GM13976 (cell line): ENCODE data around the gene CEP63.

Experiments used
- DNase-seq: peaks from one replicate; pipeline ENCODE4 v3.0.0; 2012; ENCODE audit warnings: low spot score
- CTCF ChIP-seq: IDR thresholded peaks from 2 replicates; pipeline ENCODE4 v1.5.1; 2012; ENCODE audit warnings: borderline replicate concordance, mild to moderate bottlenecking; ENCODE audit not compliant: insufficient read depth; ENCODE audit errors: extremely low read depth, missing control alignments, control extremely low read depth
- in situ Hi-C: fragments of 300-500 bp; cut with MboI; formaldehyde crosslinking; loops from one replicate; pipeline ENCODE4 v1.12.0; 2022; ENCODE audit warnings: low sequenced_read_pairs, mixed read lengths, inconsistent platforms; ENCODE audit not compliant: unreplicated experiment

CEP63 gene

GRCh38 chr3:134482622-134483021 is 3.2 kb upstream of the CEP63 start:
- TF ChIP-seq CTCF = no peak
- in situ Hi-C loops = no loop called here

DNA sequence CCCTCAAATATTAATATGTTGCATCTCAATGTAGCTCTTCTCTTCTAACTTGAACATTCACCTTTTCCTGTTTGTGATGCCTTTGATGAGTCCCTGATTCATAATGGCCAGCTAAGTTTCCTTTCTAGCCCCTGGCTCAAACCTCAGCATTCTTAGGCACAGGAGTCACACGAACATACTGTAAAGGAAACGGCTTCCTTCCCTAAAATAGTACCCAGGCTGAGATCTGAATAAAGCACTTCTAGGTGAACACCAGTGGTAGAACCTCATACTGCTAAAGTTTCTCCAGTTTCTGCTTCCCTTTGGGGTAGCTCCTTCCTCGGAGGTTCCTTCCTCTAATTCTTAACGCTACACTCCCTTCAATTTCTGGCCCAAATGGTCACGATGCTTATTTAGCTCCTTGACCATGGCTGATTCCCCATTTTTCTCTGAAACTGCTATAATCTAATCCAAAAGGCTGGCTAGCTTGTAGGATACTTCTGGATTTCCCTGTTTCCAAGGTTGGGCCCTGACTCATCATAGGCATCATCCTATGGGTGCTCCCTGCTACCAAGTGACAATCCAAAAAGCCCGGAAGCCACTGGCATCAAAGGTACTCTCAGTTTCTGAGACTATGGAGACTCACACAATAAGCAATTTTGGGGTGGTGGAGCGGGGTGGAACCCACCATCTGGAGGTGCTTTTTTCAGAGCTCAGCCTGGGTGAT is 2.5 kb upstream of the CEP63 start:
- no peak for DNase-seq
- TF ChIP-seq CTCF = no peak
- in situ Hi-C loops = no loop called here

More at GRCh38 chr3:134482622-134483021, 3.2 kb upstream of the CEP63 start:
- no peak for DNase-seq

DNA sequence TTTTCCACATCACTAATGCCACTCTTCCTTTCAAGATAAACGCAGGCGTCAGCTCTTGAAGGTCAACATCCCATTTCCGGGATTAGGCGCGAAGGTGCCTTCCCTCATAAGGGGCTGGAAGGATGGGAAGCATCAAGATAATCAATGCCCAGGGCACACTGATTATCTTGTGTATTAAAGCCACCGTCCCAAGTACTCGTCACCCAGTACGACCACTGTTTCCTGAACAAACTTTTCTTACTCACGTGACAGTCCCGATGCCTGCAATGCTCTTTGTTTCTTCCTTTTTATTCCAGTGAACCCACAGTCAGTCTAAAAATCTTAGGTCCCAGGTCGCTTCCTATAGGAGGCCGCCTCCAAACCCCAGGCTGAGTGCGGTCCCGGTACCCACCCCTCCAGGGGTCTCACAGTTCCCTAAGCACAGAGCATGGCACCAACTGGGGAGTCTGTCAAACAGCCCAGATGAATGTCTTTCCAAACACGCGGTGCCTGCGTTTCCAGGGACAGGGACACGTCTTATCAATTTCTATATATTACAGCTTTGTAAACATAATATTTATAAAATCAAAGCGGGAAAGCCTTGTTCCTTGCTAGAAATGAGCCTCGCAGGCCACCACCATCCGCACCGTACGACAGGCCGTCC is 661 bp upstream of the CEP63 start:
- TF ChIP-seq CTCF = no peak
- in situ Hi-C loops = no loop called here
- peak; percentile 50 for DNase-seq

- in situ Hi-C loops = no loop called here
- no peak for DNase-seq
- TF ChIP-seq CTCF = no peak
Measured at GRCh38 chr3:134486577-134487041, 752 bp downstream of the CEP63 start.

DNA sequence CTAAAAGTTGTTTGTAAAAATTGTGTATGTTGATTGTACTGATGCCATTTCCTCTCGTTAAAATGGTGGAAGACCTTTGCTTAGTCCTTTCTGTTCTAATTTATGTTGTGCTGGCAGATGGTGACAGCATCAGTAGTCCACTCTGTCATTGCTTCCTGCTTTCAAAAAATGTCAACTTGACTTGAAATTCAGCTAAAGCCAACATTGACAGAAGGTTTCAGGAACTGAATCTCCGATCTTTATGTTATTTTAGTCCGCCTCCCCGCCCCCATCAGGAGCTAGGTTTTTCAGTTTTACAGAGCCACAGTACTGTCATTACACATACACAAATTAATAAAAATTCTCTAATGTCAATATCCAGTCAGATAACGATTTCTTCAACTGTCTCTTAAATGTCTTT is 1.5 kb downstream of the CEP63 start:
- in situ Hi-C loops = no loop called here
- DNase-seq = peak; percentile 65
- TF ChIP-seq CTCF = no peak

GRCh38 chr3:134494495-134494894 is 8.6 kb downstream of the CEP63 start:
- no peak for TF ChIP-seq CTCF
- in situ Hi-C loops = no loop called here
- no peak for DNase-seq

GRCh38 chr3:134495980-134496379 is 10.1 kb downstream of the CEP63 start:
- no peak for DNase-seq
- TF ChIP-seq CTCF = no peak
- in situ Hi-C loops = no loop called here
